ENCODE data around the gene ITPRIPL1. TPM values are rescaled to one million over a fixed set of nuclear protein-coding genes. Genes with fewer than 3 reads are reported as not detected.

Gene ITPRIPL1
- total and polyA plus RNA-seq, 2 of the 8 experiments (the other 6 are each of a cell fraction or from before 2014, with no cell fraction given), result 10.6 to 16.1 TPM

DNA sequence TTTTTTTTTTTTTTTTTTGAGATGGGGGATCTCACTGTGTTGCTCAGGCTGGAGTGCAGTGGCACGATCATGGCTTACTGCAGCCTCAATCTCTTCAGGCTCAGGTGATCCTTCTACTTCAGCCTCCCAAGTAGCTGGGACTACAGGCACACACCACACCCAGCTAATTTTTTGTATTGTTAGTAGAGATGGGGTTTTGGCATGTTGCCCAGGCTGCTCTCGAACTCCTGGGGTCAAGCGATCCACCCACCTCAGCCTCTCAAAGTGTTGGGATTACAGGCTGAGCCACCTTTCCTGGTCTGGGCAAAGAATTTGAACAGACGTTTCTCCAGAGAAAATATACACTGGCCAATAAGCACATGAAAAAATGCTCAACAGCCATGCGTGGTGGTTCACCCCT, 16.9 kb upstream of the ITPRIPL1 start (continued):
- TF ChIP-seq, protein P1, sequence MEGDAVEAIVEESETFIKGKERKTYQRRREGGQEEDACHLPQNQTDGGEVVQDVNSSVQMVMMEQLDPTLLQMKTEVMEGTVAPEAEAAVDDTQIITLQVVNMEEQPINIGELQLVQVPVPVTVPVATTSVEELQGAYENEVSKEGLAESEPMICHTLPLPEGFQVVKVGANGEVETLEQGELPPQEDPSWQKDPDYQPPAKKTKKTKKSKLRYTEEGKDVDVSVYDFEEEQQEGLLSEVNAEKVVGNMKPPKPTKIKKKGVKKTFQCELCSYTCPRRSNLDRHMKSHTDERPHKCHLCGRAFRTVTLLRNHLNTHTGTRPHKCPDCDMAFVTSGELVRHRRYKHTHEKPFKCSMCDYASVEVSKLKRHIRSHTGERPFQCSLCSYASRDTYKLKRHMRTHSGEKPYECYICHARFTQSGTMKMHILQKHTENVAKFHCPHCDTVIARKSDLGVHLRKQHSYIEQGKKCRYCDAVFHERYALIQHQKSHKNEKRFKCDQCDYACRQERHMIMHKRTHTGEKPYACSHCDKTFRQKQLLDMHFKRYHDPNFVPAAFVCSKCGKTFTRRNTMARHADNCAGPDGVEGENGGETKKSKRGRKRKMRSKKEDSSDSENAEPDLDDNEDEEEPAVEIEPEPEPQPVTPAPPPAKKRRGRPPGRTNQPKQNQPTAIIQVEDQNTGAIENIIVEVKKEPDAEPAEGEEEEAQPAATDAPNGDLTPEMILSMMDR (IDR thresholded peaks at IDR 0.05; ENCODE audit: control extremely low read depth in 1 of 3, insufficient read depth in 1 of 3, low read depth in 1 of 3, low read length in 3 of 3), result no peak
- TF ChIP-seq CREB1 (IDR thresholded peaks at IDR 0.05) (no peak), ASH2L (IDR thresholded peaks at IDR 0.05; ENCODE audit: low read length) (no peak)

Data from H1 (cell line).